ENCODE measurements around the gene KCNG3. TPM values are rescaled to one million over a fixed set of nuclear protein-coding genes. Genes with fewer than 3 reads are reported as not detected.
A peak's percentile ranks its signal among the peaks of the same experiment; 100 is the strongest.

KCNG3 gene
- total RNA-seq, 4 donors from 2014 or later: 0.17 TPM; not detected in 3

DNA sequence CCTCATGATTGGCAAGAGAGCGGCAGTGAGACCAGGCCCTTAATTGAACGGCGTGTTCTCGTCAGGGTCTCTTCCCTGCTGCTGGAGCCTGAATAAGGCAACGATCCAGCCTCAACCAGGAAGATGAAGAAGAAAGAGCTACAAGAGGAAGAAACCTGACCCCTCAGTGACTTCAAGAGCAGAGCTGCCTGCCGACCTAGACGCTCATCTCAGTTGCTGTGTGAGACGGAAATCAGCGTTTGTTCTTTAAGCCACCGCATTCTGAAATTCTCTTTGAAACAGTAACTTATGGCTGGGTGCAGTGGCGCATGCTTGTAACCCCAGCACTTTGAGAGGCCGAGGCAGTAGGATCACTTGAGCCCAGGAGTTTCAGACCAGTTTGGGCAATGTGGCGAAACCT, 29.6 kb upstream of the KCNG3 start:
- Histone ChIP-seq H3K36me3 (no peaks in the 10 kb centered on the region), H3K4me1 (no peaks in the 10 kb centered on the region), H3K9me3 (no peaks in the 10 kb centered on the region), H3K27me3 (no peaks in the 10 kb centered on the region), H3K27ac (replicated peaks in 1 of 4) (no peak overlapping the region), H3K4me3 (no peak overlapping the region)
- intact Hi-C loops (cut with DNase I): no loop called here
- no peak for DNase-seq (ENCODE audit: extremely low spot score)
- 74% methylated on average over 13 of the region's 13 CpGs for WGBS
- TF ChIP-seq POLR2AphosphoS5 (IDR thresholded peaks at IDR 0.05): no peak

DNA sequence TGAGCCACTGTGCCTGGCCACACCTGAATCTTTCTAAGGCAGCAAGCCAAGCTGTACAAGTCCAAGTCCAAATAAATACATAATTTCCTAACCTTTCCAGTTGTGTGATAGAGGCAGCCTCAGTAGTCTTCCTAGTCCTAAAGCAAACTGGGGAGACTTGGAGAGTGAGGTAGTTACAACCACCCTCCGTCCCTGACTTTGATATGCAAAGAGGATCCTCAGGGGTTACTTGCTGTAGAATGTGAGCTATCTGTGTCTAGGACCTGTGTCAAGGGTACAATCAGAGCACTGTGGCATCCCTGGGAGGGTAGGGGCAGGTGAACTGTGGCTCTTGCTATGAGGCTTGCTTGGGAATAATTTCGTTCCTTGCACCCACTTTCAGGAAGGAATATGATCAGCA, 28.3 kb upstream of the KCNG3 start:
- DNase-seq (ENCODE audit: extremely low spot score): no peak
- no peak overlapping the region for H3K27ac ChIP-seq (replicated peaks in 1 of 4)
- WGBS: 65% methylated on average over 2 of the region's 2 CpGs
- TF ChIP-seq, protein P1, sequence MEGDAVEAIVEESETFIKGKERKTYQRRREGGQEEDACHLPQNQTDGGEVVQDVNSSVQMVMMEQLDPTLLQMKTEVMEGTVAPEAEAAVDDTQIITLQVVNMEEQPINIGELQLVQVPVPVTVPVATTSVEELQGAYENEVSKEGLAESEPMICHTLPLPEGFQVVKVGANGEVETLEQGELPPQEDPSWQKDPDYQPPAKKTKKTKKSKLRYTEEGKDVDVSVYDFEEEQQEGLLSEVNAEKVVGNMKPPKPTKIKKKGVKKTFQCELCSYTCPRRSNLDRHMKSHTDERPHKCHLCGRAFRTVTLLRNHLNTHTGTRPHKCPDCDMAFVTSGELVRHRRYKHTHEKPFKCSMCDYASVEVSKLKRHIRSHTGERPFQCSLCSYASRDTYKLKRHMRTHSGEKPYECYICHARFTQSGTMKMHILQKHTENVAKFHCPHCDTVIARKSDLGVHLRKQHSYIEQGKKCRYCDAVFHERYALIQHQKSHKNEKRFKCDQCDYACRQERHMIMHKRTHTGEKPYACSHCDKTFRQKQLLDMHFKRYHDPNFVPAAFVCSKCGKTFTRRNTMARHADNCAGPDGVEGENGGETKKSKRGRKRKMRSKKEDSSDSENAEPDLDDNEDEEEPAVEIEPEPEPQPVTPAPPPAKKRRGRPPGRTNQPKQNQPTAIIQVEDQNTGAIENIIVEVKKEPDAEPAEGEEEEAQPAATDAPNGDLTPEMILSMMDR (IDR thresholded peaks at IDR 0.05): no peak
- TF ChIP-seq POLR2A (IDR thresholded peaks at IDR 0.05; ENCODE audit: low read depth) (no peak), POLR2AphosphoS5 (IDR thresholded peaks at IDR 0.05) (no peak), EP300 (IDR thresholded peaks at IDR 0.05) (no peak)
- no peaks in the 10 kb centered on the region for H3K9me3 ChIP-seq
- H3K4me3 ChIP-seq: no peak overlapping the region
- no peaks in the 10 kb centered on the region for H3K4me1 ChIP-seq
- H3K36me3 ChIP-seq: no peaks in the 10 kb centered on the region
- intact Hi-C loops (cut with DNase I): no loop called here
- H3K27me3 ChIP-seq: no peaks in the 10 kb centered on the region

DNA sequence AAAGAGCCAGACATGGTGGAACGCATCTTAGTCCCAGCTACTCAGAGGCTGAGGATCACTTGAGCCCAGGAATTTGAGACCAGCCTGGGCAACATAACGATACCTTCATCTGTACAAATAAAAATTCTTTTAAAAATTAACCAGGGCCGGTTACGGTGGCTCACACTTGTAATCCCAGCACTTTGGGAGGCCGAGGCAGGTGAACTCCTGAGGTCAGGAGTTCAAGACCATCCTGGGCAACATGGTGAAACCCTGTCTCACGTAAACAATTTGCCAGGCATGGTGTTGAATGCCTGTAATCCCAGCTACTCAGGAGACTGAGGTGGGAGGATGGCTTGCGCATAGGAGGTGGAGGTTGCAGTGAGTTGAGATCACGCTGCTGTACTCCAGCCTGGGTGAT, 25.8 kb upstream of the KCNG3 start:
- no peak overlapping the region for H3K4me3 ChIP-seq
- no peak overlapping the region for H3K27ac ChIP-seq (replicated peaks in 1 of 4)
- DNase-seq (ENCODE audit: extremely low spot score): no peak
- intact Hi-C loops (cut with DNase I): no loop called here
- no peaks in the 10 kb centered on the region for H3K9me3 ChIP-seq
- H3K36me3 ChIP-seq: no peaks in the 10 kb centered on the region
- H3K4me1 ChIP-seq: no peaks in the 10 kb centered on the region
- WGBS: 94% methylated on average over 8 of the region's 8 CpGs
- H3K27me3 ChIP-seq: no peaks in the 10 kb centered on the region
- no peak for TF ChIP-seq POLR2A (IDR thresholded peaks at IDR 0.05; ENCODE audit: low read depth)
- TF ChIP-seq EP300 (IDR thresholded peaks at IDR 0.05): no peak
- TF ChIP-seq, protein P1 (IDR thresholded peaks at IDR 0.05): no peak
- TF ChIP-seq POLR2AphosphoS5 (IDR thresholded peaks at IDR 0.05): no peak

DNA sequence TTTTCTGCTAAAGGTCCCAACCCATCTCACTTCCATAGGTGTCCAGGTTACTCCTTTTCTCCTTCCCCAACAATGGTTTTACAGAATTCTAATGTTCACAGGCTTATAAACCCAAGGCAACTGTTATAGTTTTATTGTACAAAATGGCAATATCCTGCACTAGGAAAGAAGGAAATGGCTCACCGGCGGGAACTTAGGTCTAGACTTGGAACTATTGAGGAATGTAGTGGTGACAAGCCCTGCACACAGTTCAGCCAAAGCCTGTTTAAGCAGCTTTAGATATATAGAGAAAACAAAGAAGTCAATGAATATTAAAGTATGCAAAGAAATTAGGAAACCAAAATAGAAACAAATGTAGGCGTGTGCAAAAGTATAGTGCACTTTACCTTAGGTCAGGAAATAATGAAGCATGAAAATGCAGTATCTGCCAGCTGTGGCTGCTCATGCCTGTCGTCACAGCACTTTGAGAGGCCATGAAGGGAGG, 22.7 kb upstream of the KCNG3 start:
- intact Hi-C loops (cut with DNase I): no loop called here
- WGBS: 91% methylated on average over 4 of the region's 4 CpGs
- TF ChIP-seq, protein P1 (IDR thresholded peaks at IDR 0.05): no peak
- TF ChIP-seq POLR2AphosphoS5 (IDR thresholded peaks at IDR 0.05) (no peak), EP300 (IDR thresholded peaks at IDR 0.05) (no peak), POLR2A (IDR thresholded peaks at IDR 0.05; ENCODE audit: low read depth) (no peak)
- Histone ChIP-seq H3K27me3 (no peaks in the 10 kb centered on the region), H3K4me3 (no peak overlapping the region), H3K9me3 (no peaks in the 10 kb centered on the region), H3K27ac (replicated peaks in 1 of 4) (no peak overlapping the region), H3K36me3 (no peaks in the 10 kb centered on the region), H3K4me1 (no peaks in the 10 kb centered on the region)
- DNase-seq (ENCODE audit: extremely low spot score): no peak

DNA sequence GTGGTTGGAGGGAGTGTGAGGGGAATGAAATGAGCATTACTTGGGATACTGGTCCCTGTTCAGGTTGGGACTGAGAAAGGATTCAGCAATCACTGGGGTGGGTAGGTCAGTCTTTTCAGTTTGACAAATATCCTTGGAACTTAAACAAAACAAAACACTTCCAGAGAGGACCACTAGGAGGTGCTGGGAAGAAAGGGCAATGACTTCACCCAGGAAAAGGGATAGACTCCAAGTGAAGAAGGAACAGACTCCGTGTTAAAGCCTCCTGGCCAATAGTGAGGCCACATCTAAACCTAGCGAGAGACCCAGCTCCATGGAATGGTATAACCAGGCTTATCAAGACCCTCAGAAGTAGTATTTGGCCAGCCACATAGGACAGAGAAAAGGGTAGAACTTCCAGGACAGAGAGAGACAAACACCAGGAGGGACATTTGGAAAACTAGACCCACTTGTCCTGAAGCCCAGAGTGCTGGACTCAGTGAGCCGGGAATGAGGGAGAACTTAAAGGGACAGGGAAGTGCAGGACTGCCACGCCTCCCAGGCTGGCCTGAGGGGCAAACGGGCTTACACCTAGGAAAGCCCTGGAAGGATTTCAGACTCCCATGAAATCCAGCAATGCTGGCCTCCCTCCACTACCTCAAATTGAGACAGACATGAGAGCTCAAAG, 19.6 kb upstream of the KCNG3 start:
- TF ChIP-seq, protein P1 (IDR thresholded peaks at IDR 0.05): peak; percentile 60 to 74 (median 67)
- no peak for TF ChIP-seq POLR2AphosphoS5 (IDR thresholded peaks at IDR 0.05)
- Histone ChIP-seq H3K4me3 (no peak overlapping the region), H3K9me3 (no peaks in the 10 kb centered on the region), H3K36me3 (no peaks in the 10 kb centered on the region), H3K27me3 (no peaks in the 10 kb centered on the region), H3K27ac (replicated peaks in 1 of 4) (no peak overlapping the region), H3K4me1 (no peaks in the 10 kb centered on the region)
- WGBS: 74% methylated on average over 5 of the region's 5 CpGs
- DNase-seq (ENCODE audit: extremely low spot score): no peak
- intact Hi-C loops (cut with DNase I): loop anchor here (1.0 kb wide), 1 partner anchor 150 kb away; no protein-coding TSS in a partner anchor
